Common myeloid progenitor, CD34-positive (primary cell): Measurements from ENCODE around the gene ZNF549. TPM values are rescaled to one million over a fixed set of nuclear protein-coding genes. Genes with fewer than 3 reads are reported as not detected.
"Not testable (repeated sequence)": the region's sequence is repeated elsewhere in the genome, so short reads cannot be mapped to it uniquely, and the experiment has no call there.

ENCODE experiments used
- CTCF ChIA-PET: fragments of 350-600 bp; sonication (Branson Sonifier 250); formaldehyde crosslinking; loops from one replicate; lab custom pipeline; 2021; ENCODE audit warnings: antibody characterized with exemption; lab: Charles Lee
- POLR2A ChIA-PET: fragments of 350-600 bp; sonication (Branson Sonifier 250); formaldehyde crosslinking; loops from one replicate; lab custom pipeline; 2021; ENCODE audit warnings: antibody characterized with exemption; lab: Charles Lee
- DNase-seq, 3 donors: peaks; one replicate each; pipeline versions ENCODE4 v3.0.0 to v3.0.0-alpha.2; 2013
- H3K27ac ChIP-seq, 2 experiments: 1 replicate in 1 of 2; 2 replicates in 1 of 2; pipeline ENCODE4 v1.7.0; 2013; ENCODE audit warnings: inconsistent platforms in 2 of 2, low read length in 2 of 2, mild to moderate bottlenecking in 2 of 2, low read depth in 1 of 2, moderate library complexity in 1 of 2; ENCODE audit not compliant: severe bottlenecking in 2 of 2, insufficient read depth in 1 of 2, poor library complexity in 1 of 2
- H3K27me3 ChIP-seq, 5 experiments: replicated peaks in 2 of 5; 1 replicate in 3 of 5; 2 replicates in 2 of 5; pipeline versions ENCODE4 v1.6.1 to v1.7.0; 2013; ENCODE audit warnings: low read length in 4 of 5, mild to moderate bottlenecking in 2 of 5, moderate library complexity in 2 of 5, inconsistent platforms in 1 of 5; ENCODE audit not compliant: insufficient read depth in 5 of 5, control insufficient read depth in 4 of 5
- H3K36me3 ChIP-seq, 4 experiments: 1 replicate in 2 of 4; 2 replicates in 2 of 4; pipeline versions ENCODE4 v1.6.1 to v1.7.0; 2013; ENCODE audit warnings: low read length in 3 of 4, control low read depth in 1 of 4, mild to moderate bottlenecking in 1 of 4; ENCODE audit not compliant: control insufficient read depth in 4 of 4, insufficient read depth in 4 of 4
- H3K4me1 ChIP-seq, 4 experiments: 1 replicate in 3 of 4; 2 replicates in 1 of 4; pipeline versions ENCODE4 v1.6.1 to v1.7.1; 2013; ENCODE audit warnings: low read length in 3 of 4, mild to moderate bottlenecking in 3 of 4, control low read depth in 1 of 4, inconsistent platforms in 1 of 4, moderate library complexity in 1 of 4; ENCODE audit not compliant: control insufficient read depth in 4 of 4, insufficient read depth in 4 of 4; ENCODE audit errors: control extremely low read depth in 1 of 4
- H3K4me3 ChIP-seq, 7 experiments: 1 replicate in 4 of 7; 2 replicates in 3 of 7; pipeline versions ENCODE4 v1.5.1 to v1.7.0; 2013; ENCODE audit warnings: mild to moderate bottlenecking in 7 of 7, low read length in 6 of 7, moderate library complexity in 6 of 7, inconsistent platforms in 2 of 7, low read depth in 2 of 7, control low read depth in 1 of 7; ENCODE audit not compliant: insufficient read depth in 4 of 7, control insufficient read depth in 1 of 7; ENCODE audit errors: extremely low read depth in 1 of 7
- H3K9me3 ChIP-seq, 5 experiments: 1 replicate in 4 of 5; 2 replicates in 1 of 5; pipeline versions ENCODE4 v1.6.1 to v1.7.1; 2013; ENCODE audit warnings: low read length in 4 of 5, mild to moderate bottlenecking in 2 of 5, inconsistent platforms in 1 of 5, low read depth in 1 of 5, moderate library complexity in 1 of 5; ENCODE audit not compliant: control insufficient read depth in 4 of 5, insufficient read depth in 2 of 5; ENCODE audit errors: control extremely low read depth in 1 of 5
- WGBS: methylation state at CpG from one replicate; pipeline ENCODE4 v1.1.5; 2013; ENCODE audit not compliant: insufficient coverage; 5-methylcytosine and 5-hydroxymethylcytosine counted together
- polyA plus RNA-seq: library from polyadenylated mRNA; unstranded; fragments of 120-200 nt; gene quantifications from one replicate; pipeline ENCODE4 v1.2.1, GENCODE V29; 2013

ZNF549 gene
- polyA plus RNA-seq = 8.2 TPM

DNA sequence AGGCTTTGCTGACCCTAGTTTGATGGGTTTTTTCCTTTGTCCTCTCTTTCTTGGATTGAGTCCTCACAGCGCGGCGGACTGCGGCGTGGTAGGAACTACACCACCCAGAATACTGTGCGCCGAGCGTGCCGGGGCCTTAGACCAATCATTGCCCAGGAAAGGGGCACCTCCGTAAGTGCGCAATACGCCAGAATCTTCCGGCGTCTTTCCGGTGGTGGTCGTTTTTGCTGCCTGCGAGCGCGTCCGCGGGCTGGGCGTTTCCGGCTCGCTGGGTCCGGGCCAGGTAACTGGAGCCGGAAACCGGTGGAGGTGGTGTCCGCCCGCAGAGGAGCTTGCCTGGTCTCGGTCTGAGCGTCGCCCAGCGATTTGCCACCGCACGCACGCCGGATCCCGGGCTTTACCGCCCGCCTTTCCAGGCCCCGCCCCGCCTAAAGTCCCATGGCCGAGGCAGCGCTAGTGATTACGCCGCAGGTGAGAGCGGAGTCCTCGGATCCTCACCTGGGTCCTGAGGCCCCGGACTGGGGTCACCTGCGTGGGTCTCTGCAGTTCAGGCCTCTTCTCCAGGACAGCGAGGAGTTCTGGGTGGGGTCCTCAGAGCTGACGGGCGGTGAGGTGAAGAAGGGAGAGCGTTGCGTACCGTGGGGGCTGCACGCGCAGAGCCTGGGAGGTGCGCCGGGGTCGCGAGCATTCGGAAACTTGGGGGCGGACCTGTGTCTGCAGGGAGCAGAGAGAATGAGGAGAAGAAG, at the start of gene ZNF549:
Gene ZNF549, plus strand, starts transcription at position 221 of the 746 bp plus-strand sequence. Its CDS starts 218 bp downstream, at position 439.
- H3K27me3 ChIP-seq = no peaks in the 10 kb centered on the region
- peak within 1 kb of the TSS; percentile 83 to 97 (median 93) for H3K4me3 ChIP-seq
- ChIA-PET POLR2A (no interaction called here), CTCF (no interaction called here)
- peak within 1 kb of the TSS; percentile 61 to 83 for H3K27ac ChIP-seq
- H3K4me1 ChIP-seq = peaks cover 2 to 15% (median 11%) of the 10 kb centered on the region in 4 experiments
- under 1% methylated on average over 53 of the region's 64 CpGs for WGBS
- DNase-seq = peak; percentile 94 to 97 (median 97)
- peaks cover 6 to 27% (median 13%) of the 10 kb centered on the region in 5 experiments for H3K9me3 ChIP-seq
- peaks cover 10 to 20% (median 13%) of the 10 kb centered on the region in 4 experiments for H3K36me3 ChIP-seq

DNA sequence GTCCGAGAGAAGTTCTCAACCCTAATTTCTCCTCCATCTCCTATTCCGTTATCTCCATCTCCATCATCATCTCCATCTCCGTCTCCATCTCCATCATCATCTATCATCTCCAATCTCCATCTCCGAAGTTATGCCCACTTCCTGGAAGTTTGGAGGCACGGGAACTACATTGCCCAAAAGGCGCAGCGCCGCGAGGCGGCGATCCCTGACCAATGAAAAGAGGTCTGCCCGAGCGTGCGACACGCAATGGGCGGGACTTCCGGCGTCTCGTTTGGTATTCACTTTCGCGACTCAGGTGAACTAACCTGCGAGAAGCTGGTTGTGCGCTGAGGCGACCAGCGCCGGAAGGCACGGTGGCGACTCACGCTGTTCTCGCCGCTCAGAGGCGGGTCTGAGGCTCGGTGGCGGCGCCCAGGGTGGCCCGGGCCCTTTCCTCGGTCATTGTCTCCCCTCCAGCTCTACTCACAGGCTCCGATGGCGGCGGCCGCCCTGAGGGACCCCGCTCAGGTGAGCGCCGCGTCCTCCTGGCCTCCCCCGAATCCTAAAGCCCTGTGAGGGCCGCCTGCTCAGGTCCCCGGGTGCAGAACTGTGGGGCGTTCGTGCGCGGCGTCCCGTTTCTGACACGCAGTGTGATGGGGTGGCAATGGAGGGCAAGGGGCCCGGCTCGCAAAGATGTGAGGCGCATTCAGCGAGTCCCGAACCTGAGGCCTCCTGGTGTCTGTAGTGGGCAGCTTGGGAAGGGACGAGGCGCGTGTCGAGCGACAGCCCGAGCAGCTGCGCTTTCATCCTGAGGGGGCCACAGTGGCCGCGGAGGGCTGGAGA, 39.5 kb upstream of the ZNF549 start, which contains the start of gene ZNF419:
Gene ZNF419, plus strand, starts transcription at position 274 of the 822 bp plus-strand sequence. Its CDS starts 201 bp downstream, at position 475.
- H3K27ac ChIP-seq = peak within 1 kb of the TSS; percentile 79 to 85
- POLR2A ChIA-PET = interaction anchor here (0.6 kb wide), 1 partner anchor 70 kb away, joined by 3 read pairs; no protein-coding TSS in a partner anchor
- peaks cover 9 to 26% (median 19%) of the 10 kb centered on the region in 4 experiments for H3K36me3 ChIP-seq
- H3K9me3 ChIP-seq = peaks cover 2 to 27% (median 14%) of the 10 kb centered on the region in 5 experiments
- CTCF ChIA-PET, H3K27me3 ChIP-seq, H3K4me1 ChIP-seq: not testable (repeated sequence)
- H3K4me3 ChIP-seq = peak within 1 kb of the TSS; percentile 73 to 97 (median 89)
- 0% methylated on average over 42 of the region's 69 CpGs for WGBS
- DNase-seq = peak; percentile 87 to 92 (median 91)

DNA sequence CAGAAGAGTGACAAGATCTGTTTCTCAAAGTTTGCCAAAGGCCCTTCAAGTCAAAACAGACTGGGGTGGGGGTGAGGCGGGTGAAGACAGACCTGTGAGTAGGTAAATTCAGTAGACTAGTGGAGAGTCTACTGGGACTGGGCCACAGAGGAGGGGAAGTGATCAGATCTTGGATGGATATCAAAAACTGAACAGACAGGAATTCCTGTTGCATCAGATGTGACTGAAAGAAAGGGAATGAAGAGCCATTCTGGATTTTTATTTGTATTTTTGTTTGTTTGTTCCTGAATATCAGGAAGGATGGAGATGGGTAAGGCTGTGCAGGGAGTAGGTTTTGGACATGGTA, 38.9 kb upstream of the ZNF549 start:
- H3K27ac ChIP-seq, CTCF ChIA-PET, POLR2A ChIA-PET, DNase-seq, H3K4me1 ChIP-seq, H3K27me3 ChIP-seq: not testable (repeated sequence)
- Histone ChIP-seq H3K4me3 (peak overlapping the region in 6 of 7 experiments; percentile 29 to 68 (median 42)), H3K9me3 (peaks cover 2 to 31% (median 19%) of the 10 kb centered on the region in 5 experiments), H3K36me3 (peaks cover 11 to 32% (median 25%) of the 10 kb centered on the region in 4 experiments)
- WGBS = no CpG with 5 or more reads among the region's 1 CpG

DNA sequence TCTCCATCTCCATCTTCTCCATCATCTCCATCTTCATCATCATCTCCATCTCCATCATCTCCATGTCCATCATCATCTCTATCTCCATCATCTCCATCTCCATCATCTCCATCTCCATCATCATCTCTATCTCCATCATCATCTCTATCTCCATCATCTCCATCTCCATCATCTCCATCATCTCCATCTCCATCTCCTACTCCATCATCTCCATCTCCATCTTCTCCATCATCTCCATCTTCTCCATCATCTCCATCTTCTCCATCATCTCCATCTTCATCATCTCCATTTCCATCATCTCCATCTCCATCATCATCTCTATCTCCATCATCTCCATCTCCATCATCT, 27.9 kb upstream of the ZNF549 start:
- POLR2A ChIA-PET = interaction anchor here (0.7 kb wide), 1 partner anchor 84 kb away, joined by 3 read pairs; no protein-coding TSS in a partner anchor
- peak in 2 of 3 donors; percentile 9 to 31 for DNase-seq
- CTCF ChIA-PET = not testable (repeated sequence)

DNA sequence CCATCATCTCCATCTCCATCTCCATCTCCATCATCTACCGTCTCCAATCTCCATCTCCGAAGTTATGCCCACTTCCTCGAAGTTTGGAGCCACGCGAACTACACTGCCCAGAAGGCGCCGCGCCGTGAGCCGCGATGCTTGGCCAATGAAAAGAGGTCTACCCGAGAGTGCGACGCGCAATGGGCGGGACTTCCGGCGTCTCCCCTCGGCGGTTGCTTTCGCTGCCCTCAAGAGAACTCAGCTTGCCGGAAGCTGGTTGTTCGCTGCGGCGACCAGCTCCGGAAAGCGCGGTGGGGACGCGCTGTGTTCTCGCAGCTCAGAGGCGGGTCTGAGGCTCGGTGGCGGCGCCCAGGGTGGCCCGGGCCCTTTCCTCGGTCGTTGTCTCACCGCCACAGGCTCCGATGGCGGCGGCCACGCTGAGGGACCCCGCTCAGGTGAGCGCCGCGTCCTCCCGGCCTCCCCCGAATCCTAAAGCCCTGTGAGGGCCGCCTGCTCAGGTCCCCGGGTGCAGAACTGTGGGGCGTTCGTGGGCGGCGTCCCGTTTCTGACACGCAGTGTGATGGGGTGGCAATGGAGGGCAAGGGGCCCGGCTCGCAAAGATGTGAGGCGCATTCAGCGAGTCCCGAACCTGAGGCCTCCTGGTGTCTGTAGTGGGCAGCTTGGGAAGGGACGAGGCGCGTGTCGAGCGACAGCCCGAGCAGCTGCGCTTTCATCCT, 27.3 kb upstream of the ZNF549 start, which contains the start of gene ZNF773:
Gene ZNF773, plus strand, starts transcription at position 259 of the 716 bp plus-strand sequence. Its CDS starts 143 bp downstream, at position 402.
- peaks cover 15 to 31% (median 22%) of the 10 kb centered on the region in 4 experiments for H3K36me3 ChIP-seq
- H3K4me3 ChIP-seq = peak within 1 kb of the TSS; percentile 47 to 78 (median 72)
- peaks cover 9 to 33% (median 23%) of the 10 kb centered on the region in 5 experiments for H3K9me3 ChIP-seq
- CTCF ChIA-PET = interaction anchor here (1.6 kb wide), 1 partner anchor 19 kb away, joined by 3 read pairs; no protein-coding TSS in a partner anchor
- H3K27me3 ChIP-seq, H3K4me1 ChIP-seq: not testable (repeated sequence)
- peak within 1 kb of the TSS; percentile 46 to 76 for H3K27ac ChIP-seq
- WGBS = under 1% methylated on average over 42 of the region's 69 CpGs
- peak; percentile 99 for DNase-seq
- POLR2A ChIA-PET = interaction anchor here (0.6 to 0.7 kb wide), 2 partner anchors 83 to 683 kb away, joined by 3 read pairs; partner anchors contain the start of gene ZNF274

More for the DNA sequence above, 27.9 kb upstream of the ZNF549 start:
- H3K4me1 ChIP-seq, H3K27ac ChIP-seq, H3K27me3 ChIP-seq: not testable (repeated sequence)
- Histone ChIP-seq H3K36me3 (peaks cover 17 to 31% (median 19%) of the 10 kb centered on the region in 4 experiments), H3K4me3 (peak overlapping the region in 2 of 7 experiments; percentile 74 to 78), H3K9me3 (peaks cover 11 to 31% (median 21%) of the 10 kb centered on the region in 5 experiments)

DNA sequence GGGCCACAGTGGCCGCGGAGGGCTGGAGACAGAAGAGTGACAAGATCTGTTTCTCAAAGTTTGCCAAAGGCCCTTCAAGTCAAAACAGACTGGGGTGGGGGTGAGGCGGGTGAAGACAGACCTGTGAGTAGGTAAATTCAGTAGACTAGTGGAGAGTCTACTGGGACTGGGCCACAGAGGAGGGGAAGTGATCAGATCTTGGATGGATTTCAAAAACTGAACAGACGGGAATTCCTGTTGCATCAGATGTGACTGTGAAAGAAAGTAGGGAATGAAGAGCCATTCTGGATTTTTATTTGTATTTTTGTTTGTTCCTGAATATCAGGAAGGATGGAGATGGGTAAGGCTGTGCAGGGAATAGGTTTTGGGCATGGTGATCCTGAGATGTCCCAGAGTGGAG, 26.8 kb upstream of the ZNF549 start:
- not testable (repeated sequence) for H3K27me3 ChIP-seq, H3K4me1 ChIP-seq
- peak in 2 of 3 donors; percentile 7 to 12 for DNase-seq
- no CpG with 5 or more reads among the region's 4 CpGs for WGBS
- peaks cover 17 to 33% (median 27%) of the 10 kb centered on the region in 4 experiments for H3K36me3 ChIP-seq
- CTCF ChIA-PET = interaction anchor here (1.6 kb wide), 1 partner anchor 20 kb away, joined by 3 read pairs; no protein-coding TSS in a partner anchor
- peak overlapping the region in 6 of 7 experiments; percentile 33 to 76 (median 62) for H3K4me3 ChIP-seq
- POLR2A ChIA-PET = interaction anchor here (0.6 kb wide), 1 partner anchor 683 kb away, joined by 3 read pairs; the partner anchor contains the start of gene ZNF274
- H3K27ac ChIP-seq = peak overlapping the region in 1 of 2 experiments; percentile 61
- peaks cover 9 to 32% (median 26%) of the 10 kb centered on the region in 5 experiments for H3K9me3 ChIP-seq
